Measurements from ENCODE around the gene BRIX1.
A peak's percentile ranks its signal among the peaks of the same experiment; 100 is the strongest.
"Not testable (repeated sequence)": the region's sequence is repeated elsewhere in the genome, so short reads cannot be mapped to it uniquely, and the experiment has no call there.

The BRIX1 gene

DNA sequence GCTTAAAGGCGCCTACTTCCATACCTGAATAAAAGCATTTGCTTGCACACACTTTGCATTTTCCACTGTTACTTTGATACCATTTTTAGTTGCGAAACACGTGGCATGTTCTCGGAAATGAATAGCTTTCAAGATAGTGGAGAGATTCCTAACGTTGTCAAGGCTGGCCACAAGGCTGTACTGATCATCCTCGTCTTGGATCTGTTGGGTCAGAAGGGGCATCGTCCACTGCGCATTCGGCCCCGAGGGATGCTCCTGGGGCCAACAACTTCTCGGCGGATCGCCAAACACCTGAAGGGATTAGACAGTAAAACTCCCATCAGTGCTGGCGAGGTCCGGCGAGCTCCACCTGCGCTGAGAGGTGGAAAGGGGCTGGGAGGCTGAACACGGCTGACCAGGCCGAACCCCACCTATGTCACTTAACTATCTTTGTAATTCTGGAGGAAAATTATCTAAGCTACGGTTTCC, 806 bp upstream of the BRIX1 start:
- peak in 1 of 3 experiments; percentile 1 for DNase-seq (ENCODE audit: low read depth in 3 of 3)

DNA sequence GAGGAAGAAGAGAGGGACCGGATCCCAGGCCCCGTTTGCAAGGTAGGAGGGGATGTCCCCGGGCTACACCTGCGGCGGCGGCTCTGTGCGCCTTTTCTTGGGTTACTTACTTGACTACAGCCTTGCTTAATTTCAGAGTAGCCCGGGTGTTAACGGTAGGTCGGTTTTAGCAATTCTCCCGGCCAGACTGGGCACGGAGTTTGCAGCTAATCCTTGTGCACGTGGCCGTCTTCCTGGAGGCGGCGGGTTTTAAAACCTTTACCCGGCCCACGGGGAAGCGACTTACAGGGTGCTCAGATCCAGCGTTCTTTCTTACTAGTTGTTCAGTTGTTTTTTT, 313 bp downstream of the BRIX1 start:
- peak in 2 of 3 experiments; percentile 1 to 6 for DNase-seq (ENCODE audit: low read depth in 3 of 3)

DNA sequence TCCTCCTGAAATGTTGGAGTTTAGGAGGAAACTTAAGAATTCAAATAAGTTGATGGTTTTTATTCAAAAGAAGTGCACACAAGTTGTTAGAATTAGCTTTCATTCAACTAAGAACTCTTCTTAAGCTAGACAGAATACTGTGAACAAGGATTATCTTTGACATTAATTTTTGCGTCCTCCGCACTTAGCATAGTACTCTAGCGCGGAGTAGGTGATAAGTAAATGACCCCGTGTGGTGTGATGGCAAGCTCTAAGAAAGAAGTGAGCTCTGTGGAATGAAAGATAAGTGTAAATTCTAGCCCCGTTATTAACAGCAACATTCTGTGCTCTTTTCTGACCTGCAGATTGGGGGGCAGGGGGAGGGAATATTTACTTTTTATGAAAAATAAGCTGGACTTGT, 1.0 kb downstream of the BRIX1 start:
- no peak for DNase-seq (ENCODE audit: low read depth in 3 of 3)

DNA sequence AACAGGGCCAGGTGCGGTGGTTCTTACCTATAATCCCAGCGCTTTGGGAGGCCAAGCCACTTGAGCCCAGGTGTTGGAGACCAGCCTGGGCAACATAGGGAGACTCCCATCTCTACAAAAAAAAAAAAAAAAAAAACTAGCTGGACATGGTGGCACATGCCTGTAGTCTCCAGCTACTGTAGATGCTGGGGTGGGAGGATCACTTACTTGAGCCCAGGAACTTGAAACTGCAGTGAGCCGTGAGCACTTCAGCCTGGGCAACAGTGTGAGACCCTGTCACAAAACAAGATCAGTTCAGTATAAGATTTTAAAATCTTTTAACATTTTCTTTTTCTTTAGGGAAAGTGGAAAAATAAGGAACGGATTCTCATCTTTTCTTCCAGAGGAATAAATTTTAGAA, 2.5 kb downstream of the BRIX1 start:
- DNase-seq (ENCODE audit: low read depth in 3 of 3), result no peak

DNA sequence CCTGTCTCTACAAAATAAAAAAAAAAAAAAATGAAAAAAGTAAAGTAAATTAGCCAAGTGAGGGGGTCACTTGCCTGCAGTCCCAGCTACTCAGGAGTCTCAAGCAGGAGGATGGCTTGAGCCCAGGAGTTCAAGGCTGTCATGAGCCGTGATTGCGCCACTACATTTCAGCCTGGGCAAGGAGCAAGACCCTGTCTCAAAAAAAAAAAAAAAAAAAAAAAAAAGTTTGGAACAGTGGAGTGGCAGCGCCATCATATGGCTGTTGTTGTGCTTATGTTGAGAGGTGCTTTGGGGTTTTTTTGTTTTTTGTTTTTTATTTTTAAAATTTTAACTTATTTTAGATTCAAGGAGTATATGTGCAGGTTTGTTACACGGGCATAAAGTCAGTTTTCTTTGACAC, 3.6 kb downstream of the BRIX1 start:
- no peak for DNase-seq (ENCODE audit: low read depth in 3 of 3)

GRCh38 chr5:34923256-34923655, 7.7 kb downstream of the BRIX1 start:
- DNase-seq (ENCODE audit: low read depth in 3 of 3), result not testable (repeated sequence)

DNA sequence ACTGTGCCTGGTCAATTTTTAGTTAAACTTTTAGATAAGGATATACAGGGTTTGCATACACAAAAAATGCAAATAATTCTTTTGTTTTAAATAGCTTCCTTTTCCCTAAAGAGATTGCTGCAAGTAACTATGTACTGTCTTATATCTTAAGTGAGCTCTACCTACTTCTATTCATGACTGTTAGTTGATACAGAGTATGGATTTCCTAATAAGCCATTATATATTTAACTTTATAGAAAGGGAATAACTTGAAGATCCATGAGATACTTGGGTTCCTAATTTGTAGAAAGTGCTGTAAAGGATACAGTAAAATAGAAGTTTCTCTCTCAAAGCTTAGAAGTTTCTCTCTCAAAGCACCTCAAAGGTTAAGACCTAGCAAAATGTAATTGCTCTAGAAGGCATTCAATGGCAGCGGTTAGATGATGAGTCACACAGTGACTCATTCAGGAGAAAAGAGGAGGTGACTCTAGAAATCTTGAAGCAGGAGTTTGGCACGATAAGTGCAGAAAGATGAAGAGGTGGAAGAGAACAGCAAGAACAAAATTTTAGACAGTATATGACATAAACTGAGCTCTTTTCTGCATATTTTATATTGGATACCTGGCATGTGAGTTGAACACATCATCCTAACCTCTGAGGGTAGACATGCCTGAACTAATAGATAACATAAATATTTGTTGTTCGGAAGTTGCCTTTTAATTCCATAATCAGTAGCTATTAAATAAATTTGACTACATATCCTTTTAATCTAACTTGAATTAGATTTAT, 8.4 kb downstream of the BRIX1 start:
- DNase-seq (ENCODE audit: low read depth in 3 of 3), result peak in 1 of 3 experiments; percentile 17

DNA sequence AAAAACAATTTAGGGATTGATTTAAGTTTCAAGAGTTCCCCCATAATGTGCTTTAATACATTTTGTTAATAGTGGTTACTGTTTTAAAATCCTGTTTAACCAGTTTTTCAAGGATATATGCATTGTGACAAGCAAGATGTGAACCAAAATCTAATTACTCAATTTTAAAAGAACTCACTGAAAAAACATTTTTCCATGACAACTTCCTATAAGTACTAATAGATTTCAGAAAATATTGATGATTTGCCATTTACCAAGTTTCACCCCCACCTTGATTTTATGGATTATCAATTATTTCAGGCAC, 8.9 kb downstream of the BRIX1 start:
- DNase-seq (ENCODE audit: low read depth in 3 of 3), result no peak

- no peak for DNase-seq (ENCODE audit: low read depth in 3 of 3)
These were observed 10.9 kb downstream of the BRIX1 start for GRCh38 chr5:34926318-34926888.

GRCh38 chr5:34927785-34928184, 12.3 kb downstream of the BRIX1 start:
- no peak for DNase-seq (ENCODE audit: low read depth in 3 of 3)

GRCh38 chr5:34928267-34928666, 12.8 kb downstream of the BRIX1 start:
- DNase-seq (ENCODE audit: low read depth in 3 of 3), result no peak

DNA sequence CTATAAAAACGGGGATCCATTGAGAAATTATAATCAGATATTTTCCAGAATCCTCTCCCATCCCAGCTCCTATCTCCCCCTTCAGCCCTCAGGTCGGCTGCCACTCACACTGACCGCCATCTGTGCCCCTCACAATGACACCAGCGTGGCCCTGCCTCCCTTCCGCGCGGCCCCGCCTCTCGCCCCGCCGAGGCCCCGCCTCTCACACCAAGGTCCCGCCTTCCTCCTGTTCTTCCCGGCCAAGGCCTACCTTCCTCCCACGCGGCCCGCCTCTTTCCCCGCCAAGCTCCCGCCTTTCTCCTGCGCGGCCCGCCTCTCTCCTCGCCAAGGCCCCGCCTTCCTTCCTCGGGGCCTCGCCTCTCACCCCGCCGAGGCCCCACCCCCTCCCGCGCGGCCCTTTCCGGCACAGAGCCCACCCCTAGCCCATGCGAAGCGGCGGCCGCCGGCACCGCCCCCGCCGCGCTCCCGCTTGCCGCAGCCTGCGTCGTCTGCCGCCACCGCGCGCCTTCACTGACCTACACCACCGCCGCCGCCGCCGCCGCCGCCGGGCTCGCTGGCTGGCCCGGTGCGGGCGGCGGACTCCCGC, 13.7 kb downstream of the BRIX1 start, which contains the start of gene DNAJC21:
Gene DNAJC21, plus strand, starts transcription at position 426 of the 586 bp plus-strand sequence. CDS start 261 bp downstream, outside the sequence.
- DNase-seq (ENCODE audit: low read depth in 3 of 3), result peak; percentile 97 to 98 (median 98)

DNA sequence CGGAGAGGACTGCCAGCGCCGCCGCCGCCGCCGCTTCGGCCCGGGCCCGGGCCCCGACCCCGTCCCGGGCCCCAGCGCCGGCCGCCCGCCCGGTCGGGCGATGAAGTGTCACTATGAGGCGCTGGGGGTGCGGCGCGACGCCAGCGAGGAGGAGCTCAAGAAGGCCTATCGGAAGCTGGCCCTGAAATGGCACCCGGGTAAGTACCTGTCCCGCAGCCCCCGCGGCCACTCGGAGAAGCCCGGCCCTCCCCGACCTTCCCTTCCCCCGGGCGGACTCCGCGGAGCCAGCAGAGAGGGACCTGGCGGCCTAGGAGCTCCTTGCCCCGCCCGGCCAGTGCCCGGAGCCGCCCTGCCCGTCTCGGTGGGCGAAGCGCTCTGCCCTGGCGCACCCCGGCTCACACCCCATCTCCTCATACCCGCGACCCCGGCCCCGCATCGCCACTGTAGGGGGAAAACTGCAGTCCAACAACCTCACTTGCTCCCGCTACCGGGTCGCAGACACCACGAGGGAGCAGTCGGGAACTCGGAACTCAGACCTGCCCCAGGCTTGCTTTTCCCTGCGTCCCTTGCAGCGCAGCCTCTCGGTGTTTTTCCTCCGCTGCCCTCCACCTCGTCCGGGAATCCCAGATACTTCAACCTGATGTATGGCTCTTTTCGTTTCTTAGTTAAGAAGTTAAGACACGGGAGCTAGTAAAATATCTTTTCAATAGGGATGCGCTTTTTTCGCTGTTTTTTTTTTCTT, 14.4 kb downstream of the BRIX1 start:
- peak; percentile 55 to 65 (median 57) for DNase-seq (ENCODE audit: low read depth in 3 of 3)

GRCh38 chr5:34930462-34930844, 14.9 kb downstream of the BRIX1 start:
- no peak for DNase-seq (ENCODE audit: low read depth in 3 of 3)

GRCh38 chr5:34930870-34931269, 15.4 kb downstream of the BRIX1 start:
- no peak for DNase-seq (ENCODE audit: low read depth in 3 of 3)

GRCh38 chr5:34932947-34933346, 17.4 kb downstream of the BRIX1 start:
- no peak for DNase-seq (ENCODE audit: low read depth in 3 of 3)

GRCh38 chr5:34941936-34942335, 26.4 kb downstream of the BRIX1 start:
- DNase-seq (ENCODE audit: low read depth in 3 of 3), result no peak

DNA sequence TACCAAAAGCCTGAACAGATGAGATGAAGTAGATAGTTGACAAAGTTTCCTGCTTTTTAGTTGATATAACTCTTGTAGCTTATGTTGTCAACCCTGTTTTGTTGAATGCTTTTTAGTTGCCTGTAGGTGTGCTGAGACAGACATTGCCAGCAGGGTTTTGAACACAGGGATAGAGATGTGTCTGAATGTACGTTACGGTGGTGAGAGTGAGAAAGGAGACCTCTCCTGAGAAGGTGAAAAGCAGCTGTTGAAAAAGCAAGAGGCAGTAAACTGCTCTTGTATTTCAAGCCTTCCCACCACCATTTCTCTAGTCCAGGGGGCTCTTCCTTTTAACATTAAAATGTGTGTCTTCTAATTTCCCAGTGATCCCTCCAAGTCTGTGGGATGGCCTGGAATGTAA, 28.5 kb downstream of the BRIX1 start:
- DNase-seq (ENCODE audit: low read depth in 3 of 3), result no peak

GRCh38 chr5:34944460-34945047, 29.0 kb downstream of the BRIX1 start:
- no peak for DNase-seq (ENCODE audit: low read depth in 3 of 3)

- no peak for DNase-seq (ENCODE audit: low read depth in 3 of 3)
These were observed 41.8 kb downstream of the BRIX1 start for GRCh38 chr5:34957321-34957720.

- no peak for DNase-seq (ENCODE audit: low read depth in 3 of 3)
These were observed 42.6 kb downstream of the BRIX1 start for GRCh38 chr5:34957857-34958690.

Data from stimulated activated CD4-positive, alpha-beta T cell treated with anti-CD3 and anti-CD28 coated beads, TNF-alpha, amount 100 ng/mL, for 4 hours (primary cell).